ENCODE results near the gene CCT6A.
A peak's percentile ranks its signal among the peaks of the same experiment; 100 is the strongest.
"Not testable (repeated sequence)": the region's sequence is repeated elsewhere in the genome, so short reads cannot be mapped to it uniquely, and the experiment has no call there.

Gene CCT6A

GRCh38 chr7:56104138-56104537 is 52.6 kb downstream of the CCT6A start:
- not testable (repeated sequence) for DNase-seq

GRCh38 chr7:56105508-56105907 is 53.9 kb downstream of the CCT6A start:
- no peak for DNase-seq

GRCh38 chr7:56106108-56107073 is 54.8 kb downstream of the CCT6A start, which contains the start of gene CHCHD2:
Gene CHCHD2, minus strand, starts transcription at chr7:56106476. Its CDS starts 63 bp downstream, at chr7:56106413.
- DNase-seq, result peak; percentile 82 to 95

- no peak for DNase-seq
Observed at GRCh38 chr7:56107954-56108258, 56.3 kb downstream of the CCT6A start.

GRCh38 chr7:56110611-56111010 is 59.0 kb downstream of the CCT6A start:
- no peak for DNase-seq

GRCh38 chr7:56112244-56112643 is 60.7 kb downstream of the CCT6A start:
- not testable (repeated sequence) for DNase-seq
